GM23248 (cell line): ENCODE measurements around the gene CES2.

Source experiments
- EZH2 ChIP-seq: fragments of 200-600 bp; sonication (generic); IDR thresholded peaks from 2 replicates; pipeline ENCODE4 v1.6.1; 2018; ENCODE audit warnings: antibody characterized with exemption, mild to moderate bottlenecking; ENCODE audit not compliant: insufficient read depth, poor library complexity, severe bottlenecking
- EZH2phosphoT487 ChIP-seq: fragments of 200-600 bp; sonication (generic); IDR thresholded peaks from 2 replicates; pipeline ENCODE4 v1.6.1; 2018; ENCODE audit warnings: antibody characterized with exemption, moderate library complexity, mild to moderate bottlenecking, low read depth; ENCODE audit not compliant: insufficient read depth

DNA sequence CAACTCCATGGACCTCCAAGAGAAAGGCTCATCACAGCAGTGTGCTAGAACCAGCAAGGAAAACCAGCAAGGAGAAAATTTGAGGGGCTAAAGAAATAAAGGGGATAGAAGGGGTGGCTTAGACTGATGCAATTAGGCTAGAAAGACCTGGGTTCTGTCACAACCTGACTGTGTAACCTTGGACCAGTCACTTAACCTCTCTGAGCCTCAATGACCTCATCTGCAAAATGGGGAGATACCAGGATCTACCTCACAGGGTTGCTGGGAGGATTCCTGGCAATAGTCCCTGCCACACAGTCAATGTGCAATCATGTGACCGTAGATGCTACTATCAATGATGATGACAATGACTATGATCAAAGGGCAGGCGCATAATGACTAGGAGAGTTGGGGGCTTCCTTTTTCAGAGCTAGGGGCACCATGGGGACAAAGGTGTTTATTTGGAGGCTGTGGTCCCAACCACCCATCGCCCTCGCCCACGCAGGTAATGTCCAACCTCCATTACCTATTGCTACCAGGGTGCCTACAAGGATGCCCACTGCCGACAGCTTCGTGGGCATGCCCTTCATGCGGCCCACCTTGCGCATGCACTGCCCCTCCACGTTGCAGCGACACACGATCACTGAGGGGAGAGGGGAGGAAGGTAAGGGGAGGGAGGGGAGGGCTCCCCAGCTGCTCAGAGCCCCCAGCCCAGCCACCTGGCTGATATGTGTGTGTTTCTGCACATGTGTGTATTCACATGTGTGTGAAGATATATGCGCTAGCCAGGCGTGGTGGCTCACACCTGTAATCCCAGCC lies 26.4 kb upstream of the CES2 start:
- no peak for TF ChIP-seq EZH2
- no peak for TF ChIP-seq EZH2phosphoT487
